ENCODE data around the gene FNDC3B. TPM values are rescaled to one million over a fixed set of nuclear protein-coding genes. Genes with fewer than 3 reads are reported as not detected.
A peak's percentile ranks its signal among the peaks of the same experiment; 100 is the strongest.

FNDC3B gene
- total RNA-seq, 2 donors from 2014 or later, result 80.6 to 107 TPM

DNA sequence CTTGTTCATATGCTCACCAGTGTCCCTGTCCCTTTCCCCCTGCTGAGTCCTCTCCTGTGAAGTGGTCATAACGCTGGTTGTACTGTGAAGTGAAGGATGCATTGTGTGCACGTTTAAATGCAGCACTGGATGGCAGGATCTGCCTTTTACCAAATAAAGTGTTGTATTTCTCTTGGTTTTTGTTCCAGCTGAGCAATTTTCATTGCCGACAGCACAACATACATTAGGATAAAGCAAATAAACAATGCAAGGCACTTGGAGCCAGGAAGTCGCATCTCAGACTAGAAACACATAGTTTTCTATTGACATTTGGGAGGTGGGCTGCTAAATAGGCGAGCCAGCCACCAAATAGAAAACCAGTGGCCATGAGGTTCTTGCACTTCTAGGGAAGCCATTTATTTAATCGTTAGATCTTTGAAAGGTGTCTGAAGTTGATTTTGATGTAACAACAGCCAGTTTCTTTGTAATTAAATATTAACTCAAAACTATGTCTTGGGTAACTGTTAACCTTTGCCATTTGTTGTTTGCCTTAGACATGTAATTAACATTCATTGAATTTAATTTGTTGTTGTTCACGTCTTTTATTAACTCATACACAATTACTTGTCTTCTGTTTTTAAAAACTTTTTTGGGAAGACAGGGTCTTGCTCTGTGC is 185.3 kb downstream of the FNDC3B start:
- peaks cover 6% of the 10 kb centered on the region for H3K4me1 ChIP-seq (ENCODE audit: control insufficient read depth, insufficient read depth, low read length)
- Mint-ChIP-seq H3K9me3 (no peaks in the 10 kb centered on the region), H3K27me3 (ENCODE audit: insufficient read depth) (no peaks in the 10 kb centered on the region), H3K27ac (peak overlapping the region; percentile 31), H3K4me3 (no peak overlapping the region), H3K4me1 (peaks cover 32% of the 10 kb centered on the region), H3K36me3 (ENCODE audit: low read depth) (peaks cover 32% of the 10 kb centered on the region)
- WGBS, 2 experiments (ENCODE audit: insufficient coverage in 1 of 2, insufficient read length in 1 of 2), result 92 to 93% methylated on average over 2 to 7 of the region's 7 CpGs
- no peaks in the 10 kb centered on the region for H3K27me3 ChIP-seq (ENCODE audit: control insufficient read depth, insufficient read depth, low read length, poor library complexity, severe bottlenecking)
- TF ChIP-seq, protein P1, sequence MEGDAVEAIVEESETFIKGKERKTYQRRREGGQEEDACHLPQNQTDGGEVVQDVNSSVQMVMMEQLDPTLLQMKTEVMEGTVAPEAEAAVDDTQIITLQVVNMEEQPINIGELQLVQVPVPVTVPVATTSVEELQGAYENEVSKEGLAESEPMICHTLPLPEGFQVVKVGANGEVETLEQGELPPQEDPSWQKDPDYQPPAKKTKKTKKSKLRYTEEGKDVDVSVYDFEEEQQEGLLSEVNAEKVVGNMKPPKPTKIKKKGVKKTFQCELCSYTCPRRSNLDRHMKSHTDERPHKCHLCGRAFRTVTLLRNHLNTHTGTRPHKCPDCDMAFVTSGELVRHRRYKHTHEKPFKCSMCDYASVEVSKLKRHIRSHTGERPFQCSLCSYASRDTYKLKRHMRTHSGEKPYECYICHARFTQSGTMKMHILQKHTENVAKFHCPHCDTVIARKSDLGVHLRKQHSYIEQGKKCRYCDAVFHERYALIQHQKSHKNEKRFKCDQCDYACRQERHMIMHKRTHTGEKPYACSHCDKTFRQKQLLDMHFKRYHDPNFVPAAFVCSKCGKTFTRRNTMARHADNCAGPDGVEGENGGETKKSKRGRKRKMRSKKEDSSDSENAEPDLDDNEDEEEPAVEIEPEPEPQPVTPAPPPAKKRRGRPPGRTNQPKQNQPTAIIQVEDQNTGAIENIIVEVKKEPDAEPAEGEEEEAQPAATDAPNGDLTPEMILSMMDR (conservative IDR thresholded peaks at IDR 0.05), result no peak
- DNase-seq, result no peak
- no peaks in the 10 kb centered on the region for H3K9me3 ChIP-seq (ENCODE audit: control insufficient read depth, low read length)
- H3K27ac ChIP-seq (ENCODE audit: low read depth, low read length), result peak overlapping the region; percentile 40
- H3K9ac ChIP-seq (ENCODE audit: extremely low read depth, low read length, poor library complexity, severe bottlenecking), result no peak overlapping the region
- H3K4me3 ChIP-seq (ENCODE audit: low read length), result no peak overlapping the region
- peaks cover 35% of the 10 kb centered on the region for H3K36me3 ChIP-seq (ENCODE audit: control insufficient read depth, insufficient read depth, low read length)

DNA sequence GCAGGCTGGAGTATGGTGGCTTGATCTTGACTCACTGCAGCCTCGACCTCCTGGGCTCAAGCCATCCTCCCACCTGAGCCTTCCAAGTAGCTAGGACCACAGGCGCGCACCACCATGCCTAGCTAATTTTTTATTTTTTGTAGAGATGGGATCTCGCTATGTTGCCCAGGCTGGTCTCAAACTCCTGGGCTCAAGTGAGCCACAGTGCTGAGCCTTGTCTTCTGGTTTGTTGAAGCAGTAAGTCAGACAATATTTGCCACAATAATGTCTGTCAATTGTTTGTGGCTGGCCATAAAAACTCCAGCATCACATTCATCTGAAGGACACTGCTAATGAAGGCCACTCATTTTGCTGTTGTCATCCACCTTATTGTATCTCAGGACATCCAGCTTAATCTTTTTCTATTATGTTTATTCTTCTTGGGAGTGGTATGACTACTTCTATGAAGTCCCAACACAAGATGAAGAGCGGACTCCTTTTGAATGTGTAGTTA is 185.9 kb downstream of the FNDC3B start:
- Mint-ChIP-seq H3K4me3 (no peak overlapping the region), H3K27ac (no peak overlapping the region), H3K9me3 (no peaks in the 10 kb centered on the region), H3K4me1 (peaks cover 32% of the 10 kb centered on the region), H3K27me3 (ENCODE audit: insufficient read depth) (no peaks in the 10 kb centered on the region), H3K36me3 (ENCODE audit: low read depth) (peaks cover 35% of the 10 kb centered on the region)
- Histone ChIP-seq H3K4me3 (ENCODE audit: low read length) (no peak overlapping the region), H3K9ac (ENCODE audit: extremely low read depth, low read length, poor library complexity, severe bottlenecking) (no peak overlapping the region), H3K9me3 (ENCODE audit: control insufficient read depth, low read length) (no peaks in the 10 kb centered on the region), H3K36me3 (ENCODE audit: control insufficient read depth, insufficient read depth, low read length) (peaks cover 38% of the 10 kb centered on the region), H3K4me1 (ENCODE audit: control insufficient read depth, insufficient read depth, low read length) (peaks cover 6% of the 10 kb centered on the region), H3K27me3 (ENCODE audit: control insufficient read depth, insufficient read depth, low read length, poor library complexity, severe bottlenecking) (no peaks in the 10 kb centered on the region), H3K27ac (ENCODE audit: low read depth, low read length) (no peak overlapping the region)
- TF ChIP-seq, protein P1 (conservative IDR thresholded peaks at IDR 0.05), result no peak
- 80 to 86% methylated on average over 2 to 5 of the region's 5 CpGs for WGBS, 2 experiments (ENCODE audit: insufficient coverage in 1 of 2, insufficient read length in 1 of 2)
- DNase-seq, result no peak

DNA sequence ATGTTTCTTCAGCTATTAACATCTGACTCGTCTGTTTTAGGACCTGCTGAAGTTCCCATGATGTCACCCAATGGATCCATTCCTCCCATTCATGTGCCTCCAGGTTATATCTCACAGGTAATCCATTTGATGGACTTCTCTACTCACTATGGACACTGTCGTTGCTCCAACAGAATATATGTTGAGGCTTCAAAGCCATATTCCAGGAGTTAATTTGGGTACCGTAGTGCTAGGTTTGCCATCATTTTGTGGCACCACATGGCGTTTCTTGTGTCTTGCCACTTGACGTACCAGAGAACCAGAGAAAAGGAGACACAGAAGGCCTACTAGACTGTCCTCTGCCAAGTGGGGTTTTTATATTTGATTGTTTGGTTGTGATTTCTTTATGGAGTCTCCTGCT is 187.5 kb downstream of the FNDC3B start:
- H3K4me3 Mint-ChIP-seq, result no peak overlapping the region
- peaks cover 48% of the 10 kb centered on the region for H3K36me3 Mint-ChIP-seq (ENCODE audit: low read depth)
- H3K4me1 Mint-ChIP-seq, result peaks cover 22% of the 10 kb centered on the region
- TF ChIP-seq, protein P1 (conservative IDR thresholded peaks at IDR 0.05), result no peak
- Histone ChIP-seq H3K27ac (ENCODE audit: low read depth, low read length) (peak overlapping the region; percentile 90), H3K27me3 (ENCODE audit: control insufficient read depth, insufficient read depth, low read length, poor library complexity, severe bottlenecking) (no peaks in the 10 kb centered on the region), H3K4me3 (ENCODE audit: low read length) (no peak overlapping the region), H3K4me1 (ENCODE audit: control insufficient read depth, insufficient read depth, low read length) (peaks cover 3% of the 10 kb centered on the region), H3K9me3 (ENCODE audit: control insufficient read depth, low read length) (no peaks in the 10 kb centered on the region), H3K36me3 (ENCODE audit: control insufficient read depth, insufficient read depth, low read length) (peaks cover 50% of the 10 kb centered on the region), H3K9ac (ENCODE audit: extremely low read depth, low read length, poor library complexity, severe bottlenecking) (no peak overlapping the region)
- DNase-seq, result no peak
- no peaks in the 10 kb centered on the region for H3K27me3 Mint-ChIP-seq (ENCODE audit: insufficient read depth)
- 96 to 100% methylated on average over 3 to 5 of the region's 5 CpGs for WGBS, 2 experiments (ENCODE audit: insufficient coverage in 1 of 2, insufficient read length in 1 of 2)
- H3K27ac Mint-ChIP-seq, result no peak overlapping the region
- H3K9me3 Mint-ChIP-seq, result no peaks in the 10 kb centered on the region

All from endodermal cell (in vitro differentiated cells).